Right renal cortex interstitium (tissue), 3 donors: ENCODE data around the gene RBM43. TPM values are rescaled to one million over a fixed set of nuclear protein-coding genes. Genes with fewer than 3 reads are reported as not detected.

Source experiments
- DNase-seq, 3 donors: peaks; one replicate each; pipeline ENCODE4 v3.0.0-alpha.2; 2013; ENCODE audit warnings: low read depth in 3 of 3, low spot score in 2 of 3
- polyA plus RNA-seq, 3 donors: library from polyadenylated mRNA; unstranded; fragments of 120-200 nt; gene quantifications; one replicate each; pipeline ENCODE4 v1.2.1, GENCODE V29; 2013; ENCODE audit not compliant: insufficient read length in 3 of 3

Gene RBM43
- polyA plus RNA-seq, 3 donors: 14.4 to 19.2 (median 16.3) TPM

GRCh38 chr2:151230627-151231140, 31.0 kb downstream of the RBM43 start:
- DNase-seq: no peak

GRCh38 chr2:151228847-151229512, 32.7 kb downstream of the RBM43 start:
- no peak for DNase-seq

GRCh38 chr2:151217343-151217742, 44.3 kb downstream of the RBM43 start:
- DNase-seq: no peak

GRCh38 chr2:151207100-151207499, 54.6 kb downstream of the RBM43 start:
- no peak for DNase-seq

GRCh38 chr2:151206446-151206968, 55.2 kb downstream of the RBM43 start:
- no peak for DNase-seq

- no peak for DNase-seq
Measured at GRCh38 chr2:151205571-151205970, 56.1 kb downstream of the RBM43 start.

GRCh38 chr2:151204756-151205155, 56.9 kb downstream of the RBM43 start:
- DNase-seq: no peak

- DNase-seq: no peak
Measured at GRCh38 chr2:151200844-151201243, 60.8 kb downstream of the RBM43 start.

GRCh38 chr2:151200277-151200676, 61.4 kb downstream of the RBM43 start:
- no peak for DNase-seq

GRCh38 chr2:151198645-151199044, 63.0 kb downstream of the RBM43 start:
- DNase-seq: no peak

Other genes starting within 250 kb of the RBM43 start
- gene NMI, start 27.8 kb upstream of the RBM43 start, polyA plus RNA-seq: 10 to 100 TPM; 13.0 to 13.4 (median 13.2) TPM
- 1 to 10 TPM; 1.4 to 2.4 (median 2.0) TPM for gene TNFAIP6, start 95.7 kb upstream of the RBM43 start, polyA plus RNA-seq
- gene RIF1, start 148.0 kb upstream of the RBM43 start, polyA plus RNA-seq: 10 to 100 TPM; 38.6 to 44.9 (median 44.8) TPM